Glutamatergic neuron (in vitro differentiated cells): ENCODE measurements around the gene TCP11. TPM values are rescaled to one million over a fixed set of nuclear protein-coding genes. Genes with fewer than 3 reads are reported as not detected.

ENCODE experiments used
- DNase-seq: peaks from one replicate; pipeline ENCODE4 v3.0.0; 2022
- H3K27ac Mint-ChIP-seq: one replicate; pipeline ENCODE4 v1.8.0; 2020; ENCODE audit warnings: mild to moderate bottlenecking, mixed read lengths, inconsistent platforms; ENCODE audit not compliant: unreplicated experiment
- H3K27me3 Mint-ChIP-seq: one replicate; pipeline ENCODE4 v1.8.0; 2020; ENCODE audit warnings: mild to moderate bottlenecking, moderate library complexity, mixed read lengths, inconsistent platforms; ENCODE audit not compliant: unreplicated experiment
- H3K36me3 Mint-ChIP-seq: one replicate; pipeline ENCODE4 v1.8.0; 2020; ENCODE audit warnings: mild to moderate bottlenecking, mixed read lengths, inconsistent platforms; ENCODE audit not compliant: unreplicated experiment
- H3K4me1 Mint-ChIP-seq: one replicate; pipeline ENCODE4 v1.8.0; 2020; ENCODE audit warnings: mild to moderate bottlenecking, low read depth, mixed read lengths, inconsistent platforms; ENCODE audit not compliant: unreplicated experiment
- H3K4me3 Mint-ChIP-seq: one replicate; pipeline ENCODE4 v1.8.0; 2020; ENCODE audit warnings: mild to moderate bottlenecking, mixed read lengths, inconsistent platforms; ENCODE audit not compliant: unreplicated experiment
- H3K9me3 Mint-ChIP-seq: one replicate; pipeline ENCODE4 v1.8.0; 2020; ENCODE audit warnings: mild to moderate bottlenecking, moderate library complexity, mixed read lengths, inconsistent platforms; ENCODE audit not compliant: unreplicated experiment
- CTCF ChIP-seq: fragments of 200-600 bp; sonication (generic); IDR thresholded peaks from one replicate; pipeline ENCODE4 v1.5.0; 2021; ENCODE audit not compliant: partially characterized antibody, unreplicated experiment
- total RNA-seq: library from RNA; stranded (reverse); fragmentation: NEBNext Ultra II Directional; extraction: Animal tissue kit (Norgen Biotek cat#: 25700); gene quantifications from one replicate; pipeline ENCODE4 v1.2.1, GENCODE V29; 2021; ENCODE audit not compliant: unreplicated experiment

Gene TCP11
- total RNA-seq, 1 donor from 2014 or later: not detected

- no peak for TF ChIP-seq CTCF
- Mint-ChIP-seq H3K4me3 (no peak overlapping the region), H3K27me3 (no peaks in the 10 kb centered on the region), H3K4me1 (peaks cover 3% of the 10 kb centered on the region), H3K27ac (no peak overlapping the region), H3K36me3 (no peaks in the 10 kb centered on the region), H3K9me3 (no peaks in the 10 kb centered on the region)
- DNase-seq: no peak
These were observed 40.9 kb upstream of the TCP11 start for GRCh38 chr6:35181933-35182612.

GRCh38 chr6:35181308-35181932, 40.3 kb upstream of the TCP11 start:
- peaks cover 3% of the 10 kb centered on the region for H3K4me1 Mint-ChIP-seq
- DNase-seq: no peak

DNA sequence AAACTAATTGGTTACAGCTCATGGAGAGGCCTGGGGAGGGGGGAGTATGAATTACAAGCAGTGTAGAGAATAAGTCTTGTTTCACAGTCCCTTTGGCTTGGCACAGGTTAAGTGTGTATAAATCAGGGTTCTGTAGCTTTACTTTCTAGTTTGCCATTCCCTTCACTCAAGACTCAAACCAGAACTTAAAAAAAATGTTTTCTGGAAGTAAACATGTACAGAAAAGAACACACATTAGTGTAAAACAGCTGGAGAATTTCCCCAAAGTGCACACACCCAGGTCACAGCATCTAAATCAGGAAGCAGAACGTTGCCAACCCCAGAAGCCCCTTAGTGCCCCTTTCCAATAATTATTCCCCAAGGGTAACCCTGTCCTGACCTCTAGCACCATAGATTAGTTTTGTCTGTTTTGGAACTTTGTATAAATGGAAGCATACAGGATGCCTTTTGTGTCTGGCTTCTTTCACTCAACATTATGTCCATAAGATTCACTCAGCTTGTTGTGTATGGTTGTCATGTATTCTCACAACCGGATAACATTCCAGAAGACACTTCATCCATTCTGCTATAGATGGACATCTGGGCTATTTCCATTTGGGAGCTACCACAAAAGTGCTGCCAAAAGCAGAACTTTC, 38.9 kb upstream of the TCP11 start:
- Mint-ChIP-seq H3K36me3 (no peaks in the 10 kb centered on the region), H3K4me3 (no peak overlapping the region), H3K27ac (no peak overlapping the region), H3K4me1 (peaks cover 3% of the 10 kb centered on the region), H3K9me3 (peaks cover 3% of the 10 kb centered on the region), H3K27me3 (no peaks in the 10 kb centered on the region)
- no peak for DNase-seq
- TF ChIP-seq CTCF: no peak

More at GRCh38 chr6:35181308-35181932, 40.3 kb upstream of the TCP11 start:
- Mint-ChIP-seq H3K36me3 (no peaks in the 10 kb centered on the region), H3K27ac (no peak overlapping the region), H3K9me3 (no peaks in the 10 kb centered on the region), H3K27me3 (no peaks in the 10 kb centered on the region), H3K4me3 (no peak overlapping the region)
- TF ChIP-seq CTCF: no peak

DNA sequence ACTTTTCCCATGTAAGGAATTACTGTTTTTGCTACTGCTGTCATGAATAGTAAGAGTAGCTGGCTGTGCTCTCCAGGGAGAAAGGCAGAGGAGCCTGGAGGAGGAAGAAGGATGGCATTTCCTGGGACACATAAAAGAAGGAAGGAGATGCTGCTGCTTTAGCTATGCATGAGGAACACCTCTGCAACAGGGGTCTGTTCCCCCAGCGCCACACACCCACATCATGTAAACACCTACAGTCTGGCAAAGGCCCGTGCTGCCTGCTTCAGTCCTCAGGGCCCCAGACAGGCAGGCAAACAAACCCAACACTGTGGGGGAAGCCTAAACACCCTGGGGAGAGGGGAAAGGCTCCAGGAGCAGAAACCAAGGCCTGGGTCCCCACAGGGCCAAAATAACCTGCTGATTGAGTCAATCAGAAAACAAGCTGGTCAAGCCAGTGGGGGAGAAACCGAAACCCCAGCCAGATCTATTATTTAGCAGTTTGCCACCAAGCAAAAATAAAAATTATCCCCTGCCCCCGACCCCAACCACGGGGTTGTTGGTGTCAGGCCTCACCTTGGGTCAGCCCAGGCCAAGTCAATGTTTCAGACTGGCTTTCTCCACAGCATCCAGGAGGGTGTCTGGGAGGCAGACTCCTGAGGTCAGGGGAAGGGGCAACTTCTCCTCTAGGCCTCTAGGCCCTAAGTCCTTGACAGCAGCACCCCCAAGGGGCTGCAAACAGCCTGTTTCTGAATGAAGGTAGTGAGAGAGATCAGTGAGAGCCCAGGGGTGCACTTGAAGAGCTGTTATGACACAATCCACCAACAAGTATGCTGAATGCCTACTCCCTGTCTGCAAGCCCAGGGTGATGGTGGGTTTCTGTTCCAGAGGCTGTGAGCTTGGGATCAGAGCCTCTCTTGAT, 38.0 kb upstream of the TCP11 start:
- H3K4me1 Mint-ChIP-seq: peaks cover 3% of the 10 kb centered on the region
- H3K9me3 Mint-ChIP-seq: peaks cover 3% of the 10 kb centered on the region
- no peaks in the 10 kb centered on the region for H3K36me3 Mint-ChIP-seq
- no peaks in the 10 kb centered on the region for H3K27me3 Mint-ChIP-seq
- no peak for TF ChIP-seq CTCF
- H3K27ac Mint-ChIP-seq: no peak overlapping the region
- no peak for DNase-seq
- H3K4me3 Mint-ChIP-seq: no peak overlapping the region
